Measurements from ENCODE around the gene DCXR. TPM values are rescaled to one million over a fixed set of nuclear protein-coding genes. Genes with fewer than 3 reads are reported as not detected.

DCXR gene
- total and polyA plus RNA-seq, 2 of the 13 experiments (the other 11 are each of a cell fraction or from before 2014, with no cell fraction given), result 287 to 311 TPM

DNA sequence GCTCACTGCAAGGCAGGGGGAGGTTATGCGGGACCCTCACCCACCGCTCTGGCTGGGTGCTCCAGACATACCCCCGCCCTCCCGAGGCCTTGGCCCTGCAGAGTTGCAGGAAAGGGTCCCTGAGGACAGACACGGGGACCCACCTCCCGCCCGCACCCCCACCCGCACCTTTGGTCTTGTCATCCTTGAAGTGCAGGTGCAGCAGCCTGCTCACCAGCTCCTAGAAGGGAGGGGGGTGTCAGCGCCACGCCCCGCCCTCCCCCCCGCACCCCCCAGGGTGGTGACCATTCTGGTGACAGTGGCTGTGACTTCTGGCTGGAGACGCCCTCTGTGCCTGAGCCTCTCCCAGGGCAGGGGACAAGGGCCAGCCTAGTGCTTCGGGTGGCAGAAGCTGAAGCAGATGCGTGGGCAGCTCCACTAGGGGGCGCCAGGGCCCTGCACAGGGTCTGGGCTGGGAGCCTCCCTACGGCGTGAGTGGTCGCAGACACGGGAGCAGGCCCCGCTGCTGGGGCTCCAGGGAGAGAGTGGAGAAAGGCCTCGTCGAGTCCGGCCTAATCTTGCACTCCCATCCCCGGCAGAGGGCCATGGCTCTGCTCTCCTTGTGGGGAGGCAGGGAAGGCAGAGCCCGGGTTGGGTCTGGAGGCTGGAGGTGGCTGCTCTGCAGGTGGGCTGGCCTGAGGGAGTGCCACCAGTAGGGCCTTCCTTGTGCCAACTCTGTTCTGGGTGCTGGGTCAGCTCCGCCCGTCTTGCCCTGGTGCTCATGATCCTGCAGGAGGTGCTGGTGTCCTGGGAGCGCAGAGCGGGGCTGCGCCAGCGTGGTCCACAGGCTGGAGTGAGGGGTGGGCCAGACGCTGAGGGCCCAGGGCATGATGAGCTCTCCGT, 17.6 kb downstream of the DCXR start (continued):
- TF ChIP-seq, protein P1, sequence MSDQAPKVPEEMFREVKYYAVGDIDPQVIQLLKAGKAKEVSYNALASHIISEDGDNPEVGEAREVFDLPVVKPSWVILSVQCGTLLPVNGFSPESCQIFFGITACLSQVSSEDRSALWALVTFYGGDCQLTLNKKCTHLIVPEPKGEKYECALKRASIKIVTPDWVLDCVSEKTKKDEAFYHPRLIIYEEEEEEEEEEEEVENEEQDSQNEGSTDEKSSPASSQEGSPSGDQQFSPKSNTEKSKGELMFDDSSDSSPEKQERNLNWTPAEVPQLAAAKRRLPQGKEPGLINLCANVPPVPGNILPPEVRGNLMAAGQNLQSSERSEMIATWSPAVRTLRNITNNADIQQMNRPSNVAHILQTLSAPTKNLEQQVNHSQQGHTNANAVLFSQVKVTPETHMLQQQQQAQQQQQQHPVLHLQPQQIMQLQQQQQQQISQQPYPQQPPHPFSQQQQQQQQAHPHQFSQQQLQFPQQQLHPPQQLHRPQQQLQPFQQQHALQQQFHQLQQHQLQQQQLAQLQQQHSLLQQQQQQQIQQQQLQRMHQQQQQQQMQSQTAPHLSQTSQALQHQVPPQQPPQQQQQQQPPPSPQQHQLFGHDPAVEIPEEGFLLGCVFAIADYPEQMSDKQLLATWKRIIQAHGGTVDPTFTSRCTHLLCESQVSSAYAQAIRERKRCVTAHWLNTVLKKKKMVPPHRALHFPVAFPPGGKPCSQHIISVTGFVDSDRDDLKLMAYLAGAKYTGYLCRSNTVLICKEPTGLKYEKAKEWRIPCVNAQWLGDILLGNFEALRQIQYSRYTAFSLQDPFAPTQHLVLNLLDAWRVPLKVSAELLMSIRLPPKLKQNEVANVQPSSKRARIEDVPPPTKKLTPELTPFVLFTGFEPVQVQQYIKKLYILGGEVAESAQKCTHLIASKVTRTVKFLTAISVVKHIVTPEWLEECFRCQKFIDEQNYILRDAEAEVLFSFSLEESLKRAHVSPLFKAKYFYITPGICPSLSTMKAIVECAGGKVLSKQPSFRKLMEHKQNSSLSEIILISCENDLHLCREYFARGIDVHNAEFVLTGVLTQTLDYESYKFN (CRISPR knock-in tag; conservative IDR thresholded peaks at IDR 0.05), result 0 out of 2 replicates have a peak, but pooled peaks have one; percentile 27
- TF ChIP-seq ZNF44 (CRISPR knock-in tag; IDR thresholded peaks at IDR 0.05) (peak; percentile 69; the same call in 1 of the 2 replicates), HIVEP1 (CRISPR knock-in tag; IDR thresholded peaks at IDR 0.05) (no peak), DR1 (CRISPR knock-in tag; IDR thresholded peaks at IDR 0.05) (no peak), SMAD1 (CRISPR knock-in tag; IDR thresholded peaks at IDR 0.05; ENCODE audit: borderline replicate concordance, low read depth) (0 out of 2 replicates have a peak, but pooled peaks have one; percentile 9), KAT7 (CRISPR knock-in tag; IDR thresholded peaks at IDR 0.05; ENCODE audit: borderline replicate concordance) (peak; percentile 67; the same call in 1 of the 2 replicates), ZNF749 (CRISPR knock-in tag; IDR thresholded peaks at IDR 0.05; ENCODE audit: borderline replicate concordance) (no peak), ZFP41 (CRISPR knock-in tag; IDR thresholded peaks at IDR 0.05; ENCODE audit: borderline replicate concordance) (no peak), HDAC6 (IDR thresholded peaks at IDR 0.05; ENCODE audit: low read depth, low read length) (no peak), ZNF616 (CRISPR knock-in tag; IDR thresholded peaks at IDR 0.05; ENCODE audit: low read depth) (0 out of 2 replicates have a peak, but pooled peaks have one; percentile 23), ZNF589 (CRISPR knock-in tag; conservative IDR thresholded peaks at IDR 0.05) (peak; percentile 51; the same call in 1 of the 2 replicates), ZNF180 (CRISPR knock-in tag; IDR thresholded peaks at IDR 0.05; ENCODE audit: borderline replicate concordance, low read depth) (no peak), NR2C2 (CRISPR knock-in tag; IDR thresholded peaks at IDR 0.05; ENCODE audit: borderline replicate concordance) (no peak), GPN1 (CRISPR knock-in tag; IDR thresholded peaks at IDR 0.05; ENCODE audit: borderline replicate concordance) (no peak)
- TF ChIP-seq, protein P2, sequence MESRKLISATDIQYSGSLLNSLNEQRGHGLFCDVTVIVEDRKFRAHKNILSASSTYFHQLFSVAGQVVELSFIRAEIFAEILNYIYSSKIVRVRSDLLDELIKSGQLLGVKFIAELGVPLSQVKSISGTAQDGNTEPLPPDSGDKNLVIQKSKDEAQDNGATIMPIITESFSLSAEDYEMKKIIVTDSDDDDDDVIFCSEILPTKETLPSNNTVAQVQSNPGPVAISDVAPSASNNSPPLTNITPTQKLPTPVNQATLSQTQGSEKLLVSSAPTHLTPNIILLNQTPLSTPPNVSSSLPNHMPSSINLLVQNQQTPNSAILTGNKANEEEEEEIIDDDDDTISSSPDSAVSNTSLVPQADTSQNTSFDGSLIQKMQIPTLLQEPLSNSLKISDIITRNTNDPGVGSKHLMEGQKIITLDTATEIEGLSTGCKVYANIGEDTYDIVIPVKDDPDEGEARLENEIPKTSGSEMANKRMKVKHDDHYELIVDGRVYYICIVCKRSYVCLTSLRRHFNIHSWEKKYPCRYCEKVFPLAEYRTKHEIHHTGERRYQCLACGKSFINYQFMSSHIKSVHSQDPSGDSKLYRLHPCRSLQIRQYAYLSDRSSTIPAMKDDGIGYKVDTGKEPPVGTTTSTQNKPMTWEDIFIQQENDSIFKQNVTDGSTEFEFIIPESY (CRISPR knock-in tag; IDR thresholded peaks at IDR 0.05), result peak; percentile 93; the same call in 1 of the 2 replicates
- TF ChIP-seq, protein P3, sequence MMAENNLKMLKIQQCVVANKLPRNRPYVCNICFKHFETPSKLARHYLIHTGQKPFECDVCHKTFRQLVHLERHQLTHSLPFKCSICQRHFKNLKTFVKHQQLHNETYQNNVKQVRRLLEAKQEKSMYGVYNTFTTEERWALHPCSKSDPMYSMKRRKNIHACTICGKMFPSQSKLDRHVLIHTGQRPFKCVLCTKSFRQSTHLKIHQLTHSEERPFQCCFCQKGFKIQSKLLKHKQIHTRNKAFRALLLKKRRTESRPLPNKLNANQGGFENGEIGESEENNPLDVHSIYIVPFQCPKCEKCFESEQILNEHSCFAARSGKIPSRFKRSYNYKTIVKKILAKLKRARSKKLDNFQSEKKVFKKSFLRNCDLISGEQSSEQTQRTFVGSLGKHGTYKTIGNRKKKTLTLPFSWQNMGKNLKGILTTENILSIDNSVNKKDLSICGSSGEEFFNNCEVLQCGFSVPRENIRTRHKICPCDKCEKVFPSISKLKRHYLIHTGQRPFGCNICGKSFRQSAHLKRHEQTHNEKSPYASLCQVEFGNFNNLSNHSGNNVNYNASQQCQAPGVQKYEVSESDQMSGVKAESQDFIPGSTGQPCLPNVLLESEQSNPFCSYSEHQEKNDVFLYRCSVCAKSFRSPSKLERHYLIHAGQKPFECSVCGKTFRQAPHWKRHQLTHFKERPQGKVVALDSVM (CRISPR knock-in tag; IDR thresholded peaks at IDR 0.05), result 0 out of 2 replicates have a peak, but pooled peaks have one; percentile 55
- TF ChIP-seq, protein P4, sequence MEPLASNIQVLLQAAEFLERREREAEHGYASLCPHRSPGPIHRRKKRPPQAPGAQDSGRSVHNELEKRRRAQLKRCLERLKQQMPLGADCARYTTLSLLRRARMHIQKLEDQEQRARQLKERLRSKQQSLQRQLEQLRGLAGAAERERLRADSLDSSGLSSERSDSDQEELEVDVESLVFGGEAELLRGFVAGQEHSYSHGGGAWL (CRISPR knock-in tag; IDR thresholded peaks at IDR 0.05), result 0 out of 2 replicates have a peak, but pooled peaks have one; percentile 15
- TF ChIP-seq, protein P5, sequence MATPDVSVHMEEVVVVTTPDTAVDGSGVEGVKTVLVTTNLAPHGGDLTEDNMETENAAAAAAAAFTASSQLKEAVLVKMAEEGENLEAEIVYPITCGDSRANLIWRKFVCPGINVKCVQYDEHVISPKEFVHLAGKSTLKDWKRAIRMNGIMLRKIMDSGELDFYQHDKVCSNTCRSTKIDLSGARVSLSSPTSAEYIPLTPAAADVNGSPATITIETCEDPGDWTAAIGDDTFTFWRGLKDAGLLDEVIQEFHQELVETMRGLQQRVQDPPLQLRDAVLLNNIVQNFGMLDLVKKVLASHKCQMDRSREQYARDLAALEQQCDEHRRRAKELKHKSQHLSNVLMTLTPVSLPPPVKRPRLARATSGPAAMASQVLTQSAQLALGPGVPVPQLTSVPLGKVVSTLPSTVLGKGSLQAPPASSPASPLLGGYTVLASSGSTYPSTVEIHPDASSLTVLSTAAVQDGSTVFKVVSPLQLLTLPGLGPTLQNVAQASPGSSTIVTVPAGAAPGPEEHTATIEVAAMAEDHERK (CRISPR knock-in tag; IDR thresholded peaks at IDR 0.05; ENCODE audit: low read depth), result no peak
